NCI-H2196 (cell line): ENCODE measurements around the gene SULF2.

Experiments
- DNase-seq: peaks from one replicate; lab custom pipeline; 2025; ENCODE audit not compliant: unreplicated experiment; lab: John Stamatoyannopoulos, UW

SULF2 gene

DNA sequence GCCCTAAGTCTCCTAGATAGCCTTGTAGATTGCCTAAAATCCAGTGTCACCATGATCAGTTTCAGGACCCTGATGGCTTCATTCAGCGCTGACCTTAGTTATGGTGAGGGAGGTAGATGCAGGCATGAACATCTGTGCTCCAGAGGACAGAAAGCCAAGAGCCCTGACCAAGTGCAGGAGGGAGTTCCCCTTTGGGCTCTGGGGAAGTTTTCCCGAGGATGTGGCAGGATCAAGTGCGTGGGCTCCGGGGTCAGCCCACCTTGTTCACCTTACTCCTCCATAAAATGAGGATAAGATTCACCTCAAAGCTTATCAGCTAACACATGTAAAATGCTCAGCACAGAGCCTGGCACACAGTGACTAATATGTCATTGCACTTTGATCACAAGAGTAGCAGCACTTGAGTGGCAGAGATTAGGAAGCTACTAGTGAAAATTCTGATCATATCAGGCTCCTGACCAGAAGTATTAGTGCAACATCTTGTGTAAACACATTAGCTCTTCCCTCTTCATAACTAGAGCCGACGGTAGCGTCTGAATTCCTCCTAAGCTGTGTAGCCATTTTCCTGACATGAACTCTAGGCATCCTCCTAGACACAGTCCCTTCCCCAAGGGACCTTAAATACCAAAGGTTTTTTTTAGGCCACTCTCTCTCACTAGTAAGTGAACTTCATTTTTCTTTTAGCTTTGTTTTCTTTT is 125.2 kb downstream of the SULF2 start:
- DNase-seq: no peak

DNA sequence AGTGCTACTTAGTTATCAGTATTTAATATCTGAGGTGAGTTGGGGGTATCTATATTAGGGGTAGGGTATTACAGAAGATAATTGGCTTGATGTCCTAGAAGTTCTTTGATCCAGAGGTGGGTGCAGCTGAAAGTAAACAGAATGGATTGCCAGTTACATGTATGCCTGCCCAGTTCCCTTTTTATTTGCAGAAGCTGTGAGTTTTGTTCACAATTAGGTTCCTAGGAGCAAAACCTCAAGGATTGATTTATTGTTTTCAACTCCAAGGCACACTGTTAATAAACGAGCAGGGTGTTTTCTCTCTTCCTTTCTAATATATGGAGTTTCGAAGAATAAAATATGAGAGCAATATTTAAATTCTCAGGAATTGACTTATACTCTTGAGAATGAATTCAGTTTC is 129.0 kb downstream of the SULF2 start:
- no peak for DNase-seq

DNA sequence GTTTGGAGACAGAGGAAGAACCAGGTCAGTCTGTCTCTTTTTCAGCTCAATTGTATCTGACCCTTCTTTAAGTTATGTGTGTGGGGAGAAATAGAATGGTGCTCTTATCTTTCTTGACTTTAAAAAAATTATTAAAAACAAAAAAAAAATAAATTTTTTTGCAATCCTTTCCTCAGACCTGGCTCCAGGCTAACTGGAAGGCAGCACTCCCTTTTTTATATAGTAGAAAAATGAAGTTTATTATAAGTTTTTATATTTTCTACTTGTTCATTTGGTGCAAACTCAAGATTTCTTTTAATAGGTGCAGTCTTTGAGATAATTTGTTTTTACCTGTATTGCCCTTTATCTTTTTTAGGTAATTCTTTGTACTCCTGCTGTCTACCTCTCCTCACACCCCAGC is 129.6 kb downstream of the SULF2 start:
- DNase-seq: no peak

- no peak for DNase-seq
Observed at GRCh38 chr20:47654370-47654769, 130.9 kb downstream of the SULF2 start.

DNA sequence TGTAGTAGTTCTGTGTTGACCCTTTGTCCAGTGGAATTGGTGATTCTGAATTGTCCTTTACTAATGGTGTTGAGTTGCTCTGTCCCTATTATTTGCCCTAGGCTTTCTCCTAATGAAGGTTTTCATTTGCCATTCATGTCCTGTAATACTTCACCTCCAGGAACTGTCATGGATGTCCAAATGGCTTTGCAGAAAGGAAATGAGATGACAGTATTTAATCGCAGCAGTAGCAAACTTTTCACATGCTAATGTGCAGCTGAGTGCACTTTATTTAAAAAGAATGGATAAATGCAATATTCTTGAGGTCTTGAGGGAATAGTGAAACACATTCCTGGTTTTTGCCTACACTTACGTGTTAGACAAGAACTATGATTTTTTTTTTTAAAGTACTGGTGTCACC is 131.4 kb downstream of the SULF2 start:
- no peak for DNase-seq

- DNase-seq: no peak
Observed at GRCh38 chr20:47652794-47653193, 132.5 kb downstream of the SULF2 start.

GRCh38 chr20:47652301-47652700 is 133.0 kb downstream of the SULF2 start:
- DNase-seq: no peak

DNA sequence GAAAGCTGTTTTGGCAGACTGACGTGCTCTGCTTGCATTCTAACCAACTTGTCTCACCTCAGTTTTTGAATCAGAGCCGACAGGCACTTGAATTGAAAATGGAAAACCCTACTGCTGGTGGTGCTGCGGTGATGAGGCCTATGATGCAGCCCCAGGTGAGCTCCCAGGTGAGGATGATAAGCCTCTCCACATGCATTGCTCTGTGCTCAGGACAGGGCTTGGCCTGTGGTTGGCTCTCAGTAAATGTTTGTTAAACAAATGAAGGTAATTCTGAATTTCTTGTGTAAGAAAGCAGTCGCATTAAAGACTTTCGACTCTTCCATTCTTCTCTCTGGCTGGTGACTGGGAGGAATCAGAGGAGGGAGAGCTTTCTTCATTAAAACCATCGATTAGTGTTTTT is 136.3 kb downstream of the SULF2 start:
- no peak for DNase-seq

DNA sequence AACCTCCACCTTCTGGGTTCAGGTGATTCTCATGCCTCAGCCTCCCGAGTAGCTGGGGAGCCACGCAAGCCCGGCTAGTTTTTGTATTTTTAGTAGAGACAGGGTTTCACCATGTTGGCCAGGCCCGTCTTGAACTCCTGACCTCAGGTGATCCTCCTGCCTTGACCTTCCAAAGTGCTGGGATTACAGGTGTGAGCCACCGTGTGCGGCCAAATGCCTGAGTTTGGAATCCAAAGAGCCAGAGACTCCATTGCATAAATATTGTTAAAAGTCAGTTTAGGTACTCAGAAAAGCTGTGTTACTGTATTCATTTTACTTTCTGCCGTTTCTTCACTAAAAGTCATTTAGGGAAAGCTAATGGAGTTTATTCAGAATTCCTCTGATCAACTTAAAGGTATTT is 137.3 kb downstream of the SULF2 start:
- DNase-seq: no peak

GRCh38 chr20:47645632-47646031 is 139.6 kb downstream of the SULF2 start:
- no peak for DNase-seq

DNA sequence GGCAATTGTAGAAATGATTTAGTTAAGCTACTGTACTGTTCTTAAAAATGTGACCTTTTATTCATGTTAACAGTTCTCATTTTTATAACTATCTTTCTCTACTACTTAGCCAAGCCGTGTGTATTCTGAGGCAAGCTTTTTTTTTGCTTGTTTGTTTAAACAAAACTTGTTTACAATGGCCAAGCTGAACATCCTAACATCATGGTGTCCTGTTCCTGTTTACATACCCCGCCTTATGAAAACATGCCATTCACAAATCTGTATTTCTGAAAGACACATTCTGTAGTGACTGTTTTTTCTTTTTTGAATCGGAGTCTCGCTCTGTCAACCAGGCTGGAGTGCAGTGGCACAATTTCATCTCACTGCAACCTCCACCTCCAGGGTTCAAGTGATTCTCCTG is 142.7 kb downstream of the SULF2 start:
- DNase-seq: no peak

DNA sequence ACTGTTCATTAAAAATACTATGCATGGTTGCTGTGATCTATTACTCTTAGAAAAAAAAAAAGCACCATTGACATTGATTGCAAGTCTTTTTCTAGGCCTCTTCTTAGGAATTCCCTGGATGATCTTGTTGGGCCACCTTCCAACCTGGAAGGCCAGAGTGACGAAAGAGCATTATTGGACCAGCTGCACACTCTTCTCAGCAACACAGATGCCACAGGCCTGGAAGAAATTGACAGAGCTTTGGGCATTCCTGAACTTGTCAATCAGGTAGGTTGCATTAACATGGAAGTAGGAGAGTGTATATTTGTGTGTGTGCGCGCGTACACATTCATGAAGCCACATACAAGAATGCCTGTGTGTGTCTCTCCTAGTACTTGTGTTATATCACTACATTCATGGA is 143.2 kb downstream of the SULF2 start:
- DNase-seq: no peak

GRCh38 chr20:47638851-47639250 is 146.4 kb downstream of the SULF2 start:
- DNase-seq: no peak

- no peak for DNase-seq
Observed at GRCh38 chr20:47635256-47635655, 150.0 kb downstream of the SULF2 start.

DNA sequence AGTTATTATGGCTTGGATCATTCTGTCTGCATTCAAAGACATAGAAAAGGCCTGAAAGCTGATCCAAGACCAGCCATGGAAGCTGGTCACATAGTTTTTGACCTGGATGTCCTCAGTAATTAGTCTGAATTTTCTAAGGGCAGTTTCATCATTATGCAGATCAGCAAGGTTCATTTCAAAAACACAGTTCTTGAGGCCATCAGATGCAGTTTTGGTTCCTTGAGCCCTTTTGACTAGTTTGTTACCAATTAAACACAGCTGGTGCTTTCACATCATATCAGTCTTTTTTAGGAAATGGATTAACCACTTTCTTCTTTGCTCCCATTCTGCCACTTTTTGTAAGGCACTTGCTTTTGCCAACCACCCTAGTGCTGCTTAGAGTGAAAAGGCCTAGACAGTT is 154.2 kb downstream of the SULF2 start:
- no peak for DNase-seq

DNA sequence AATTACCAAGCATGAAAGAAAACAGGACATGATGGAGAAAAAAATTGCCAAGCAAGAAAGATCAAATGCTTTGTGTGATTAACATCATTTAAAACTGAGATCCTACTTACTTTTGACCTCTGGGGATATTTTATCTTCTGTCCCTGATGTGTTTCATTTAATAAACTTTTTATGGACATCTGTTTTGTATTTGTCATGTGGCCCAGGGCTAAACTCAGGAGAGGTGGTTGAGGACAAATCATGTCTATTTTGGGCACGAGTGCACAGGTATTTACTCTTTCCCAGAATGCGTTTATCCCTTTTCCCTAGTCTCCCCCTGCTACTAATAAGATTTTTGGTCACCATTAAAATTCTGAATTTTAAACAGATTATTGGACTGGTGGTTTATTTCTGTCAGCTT is 155.4 kb downstream of the SULF2 start:
- DNase-seq: no peak

- DNase-seq: no peak
Observed at GRCh38 chr20:47627540-47627939, 157.7 kb downstream of the SULF2 start.

- no peak for DNase-seq
Observed at GRCh38 chr20:47623206-47623605, 162.1 kb downstream of the SULF2 start.

- DNase-seq: no peak
Observed at GRCh38 chr20:47622118-47622665, 163.1 kb downstream of the SULF2 start.

DNA sequence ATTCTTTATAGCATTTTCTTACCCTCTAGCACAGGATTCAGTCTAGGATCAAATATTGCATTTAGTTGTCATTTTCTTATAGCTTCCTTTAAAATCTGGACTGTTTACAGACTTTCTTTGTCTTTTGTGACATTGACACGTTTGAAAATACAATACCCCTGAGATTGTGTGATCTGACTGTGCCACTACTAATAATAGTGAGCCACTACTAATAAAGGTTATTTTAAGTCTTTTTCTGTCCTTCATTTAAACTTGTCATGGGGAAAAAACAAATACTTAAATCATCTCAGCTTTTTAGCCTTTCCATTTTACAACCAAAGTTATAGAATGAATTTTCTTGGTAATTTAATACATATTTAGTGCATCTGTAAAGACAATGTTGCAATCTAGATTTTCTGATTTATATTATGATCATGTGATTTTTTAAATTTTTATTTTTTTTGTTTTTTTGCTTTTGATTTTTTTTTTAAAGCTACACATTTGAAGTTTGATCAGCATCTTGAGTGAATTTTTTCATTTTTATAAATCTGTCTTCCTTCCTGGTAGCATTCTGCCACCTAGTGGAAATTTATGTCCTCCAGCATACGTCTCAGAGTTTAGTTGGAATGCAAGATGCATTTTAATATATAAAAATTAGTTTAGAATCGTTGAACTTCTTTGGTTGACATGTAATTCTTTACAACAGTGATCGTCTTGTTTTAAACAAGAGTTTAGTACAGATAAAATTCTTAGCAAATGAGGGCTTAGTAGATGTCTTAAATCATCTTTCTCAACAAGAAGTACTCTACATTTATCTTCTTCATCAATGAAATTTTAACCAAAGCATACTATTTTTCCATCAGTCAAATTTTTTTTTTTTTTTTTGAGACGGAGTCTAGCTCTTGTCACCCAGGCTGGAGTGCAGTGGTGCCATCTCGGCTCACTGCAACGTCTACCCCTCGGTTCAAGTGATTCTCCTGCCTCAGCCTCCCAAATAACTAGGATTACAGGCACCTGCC is 164.2 kb downstream of the SULF2 start:
- DNase-seq: peak; percentile 59

DNA sequence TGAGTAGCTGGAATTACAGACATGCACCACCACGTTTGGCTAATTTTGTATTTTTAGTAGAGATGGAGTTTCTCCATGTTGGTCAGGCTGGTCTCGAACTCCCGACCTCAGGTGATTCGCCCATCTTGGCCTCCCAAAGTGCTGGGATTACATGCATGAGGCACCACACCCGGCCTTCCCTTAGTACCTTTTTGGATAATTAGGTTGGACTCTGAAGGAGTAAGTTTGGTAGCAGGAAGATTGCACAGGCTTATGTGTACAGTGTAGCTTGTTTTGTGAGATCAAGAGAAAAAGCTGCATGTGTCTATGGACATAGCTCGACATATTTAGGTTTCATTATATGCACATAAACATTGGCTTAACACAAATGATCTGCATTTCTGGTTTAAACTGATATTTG is 166.8 kb downstream of the SULF2 start:
- no peak for DNase-seq

- no peak for DNase-seq
Observed at GRCh38 chr20:47614703-47615309, 170.5 kb downstream of the SULF2 start.
